ENCODE results near the gene BAAT.
"Not testable (repeated sequence)": the region's sequence is repeated elsewhere in the genome, so short reads cannot be mapped to it uniquely, and the experiment has no call there.

BAAT gene

DNA sequence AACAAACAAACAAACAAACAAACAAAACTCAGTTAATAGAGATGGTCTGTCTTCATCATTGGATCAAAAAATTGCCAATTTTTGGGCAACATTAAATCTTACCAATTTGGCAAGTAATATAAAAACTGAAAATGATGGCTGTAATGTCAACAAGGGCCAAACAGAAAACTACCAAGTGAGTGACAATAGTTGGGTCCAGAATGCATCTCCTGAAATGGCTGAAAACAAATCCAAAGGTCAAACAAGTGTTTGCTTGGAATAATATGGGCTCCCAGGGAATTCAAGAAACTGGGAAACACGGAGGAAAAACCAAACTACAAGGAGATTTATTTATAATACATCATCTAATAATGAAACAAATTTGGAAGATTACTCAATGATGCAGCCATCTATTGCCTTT lies 25.1 kb downstream of the BAAT start:
- no peak for DNase-seq

DNA sequence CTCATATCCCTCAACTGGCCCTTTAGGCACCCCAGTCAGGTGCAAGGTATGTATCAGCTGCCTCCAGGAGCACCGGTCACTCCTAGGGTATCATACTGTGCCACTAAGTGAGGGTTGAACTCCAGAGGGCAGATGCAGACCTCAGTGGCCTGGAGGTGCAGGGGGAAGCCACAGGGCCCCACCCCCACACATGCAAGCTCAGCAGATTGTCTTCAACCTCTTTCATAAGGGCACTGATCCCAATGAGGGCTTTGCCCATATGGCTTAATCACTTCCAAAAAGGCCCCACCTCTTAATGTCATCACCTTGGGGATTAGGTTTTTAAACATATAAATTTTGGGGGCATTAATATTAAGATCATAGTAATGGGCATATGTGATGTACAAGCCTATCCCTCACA lies 28.2 kb downstream of the BAAT start:
- DNase-seq = no peak

DNA sequence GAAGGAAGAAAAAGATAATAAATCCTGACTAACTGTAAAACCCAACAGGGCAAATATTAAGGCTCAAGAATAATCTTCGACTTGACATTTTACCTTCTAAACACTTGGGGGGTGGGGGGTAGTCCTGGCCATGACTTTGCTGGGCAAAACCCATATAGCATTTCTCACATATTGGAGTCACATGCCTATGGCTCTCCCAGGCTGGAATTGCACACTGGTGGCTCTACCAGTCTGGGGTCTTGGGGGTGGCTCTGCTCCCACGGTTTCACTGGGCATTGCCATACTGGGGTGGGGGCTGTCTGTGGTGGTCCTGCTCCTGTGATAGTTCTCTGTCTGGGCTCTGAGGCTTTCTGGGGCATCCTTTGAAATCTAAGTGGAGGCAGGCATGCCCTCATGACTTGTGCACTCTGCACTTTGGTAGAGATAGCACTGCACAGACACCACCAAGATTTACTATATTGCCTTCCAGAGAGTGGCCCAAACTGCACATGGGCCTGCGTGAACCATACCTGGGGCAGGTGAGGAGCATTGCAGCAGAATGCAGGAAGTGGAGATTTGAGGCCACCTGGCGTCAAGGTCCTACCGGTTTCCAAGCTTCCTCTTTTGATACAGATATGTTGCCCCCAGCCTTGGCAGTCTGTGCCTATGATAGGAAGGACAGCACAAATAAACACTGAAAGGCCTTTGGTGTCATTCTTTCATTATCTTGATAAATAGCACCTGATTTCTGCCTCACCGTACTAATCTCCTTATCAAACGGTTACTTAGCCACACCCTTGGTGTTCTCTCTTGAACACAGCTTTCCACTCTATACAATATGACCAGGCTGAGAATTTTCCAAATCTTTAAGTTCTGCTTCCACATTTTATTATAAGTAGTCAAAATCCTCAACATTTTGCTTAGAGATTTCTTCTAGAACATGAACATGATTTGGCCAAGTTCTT lies 29.8 kb downstream of the BAAT start:
- DNase-seq = no peak

GRCh38 chr9:101354143-101354764 lies 30.6 kb downstream of the BAAT start:
- DNase-seq = no peak

GRCh38 chr9:101353683-101354082 lies 31.1 kb downstream of the BAAT start:
- DNase-seq = no peak

DNA sequence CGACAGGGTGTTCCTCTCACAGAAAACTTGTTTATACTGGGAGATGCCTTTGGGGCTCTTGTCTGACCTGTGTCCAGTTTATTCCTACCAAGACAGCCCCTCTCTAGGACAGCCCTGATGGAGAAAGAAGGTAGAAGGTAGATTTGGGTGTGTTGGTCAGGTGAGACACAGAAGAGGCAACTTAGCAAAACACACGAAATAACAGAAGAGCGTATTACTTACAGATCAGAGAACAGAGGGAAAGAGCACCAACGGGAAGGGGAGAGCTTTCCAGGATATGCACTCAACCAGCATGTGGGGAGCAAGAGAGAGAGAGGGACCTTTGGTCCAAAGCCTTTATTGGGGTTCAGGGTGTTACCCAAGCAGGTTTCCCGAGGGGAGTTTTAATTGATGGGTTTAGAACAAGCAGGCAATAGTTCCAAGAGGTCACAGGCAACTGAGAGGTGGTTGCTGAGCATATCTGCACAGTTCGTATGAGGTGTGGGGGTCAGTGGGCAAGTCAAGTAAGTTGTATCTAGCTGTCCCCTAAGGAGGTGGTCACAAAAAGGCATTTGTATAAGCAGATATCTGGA lies 31.8 kb downstream of the BAAT start:
- no peak for DNase-seq

GRCh38 chr9:101350285-101350684 lies 34.5 kb downstream of the BAAT start:
- no peak for DNase-seq

DNA sequence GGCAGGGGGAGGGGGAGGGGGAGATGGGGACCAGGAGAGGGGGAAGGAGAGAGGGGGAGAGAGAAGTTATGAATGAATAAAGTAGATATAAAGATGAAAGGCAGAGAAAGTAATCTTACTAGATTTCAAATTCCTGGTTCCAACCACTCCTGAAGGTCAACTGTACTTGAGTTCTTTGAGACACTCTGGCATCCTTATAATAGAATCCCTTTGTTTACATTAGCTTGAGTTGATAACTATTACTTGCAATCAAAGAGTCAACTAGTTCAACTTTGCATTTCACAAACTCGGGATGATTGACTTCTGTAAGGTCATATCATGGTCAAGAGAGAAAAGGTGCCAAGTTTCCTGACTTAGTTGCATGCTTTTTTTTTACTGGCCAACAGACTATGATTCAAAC lies 42.2 kb downstream of the BAAT start:
- no peak for DNase-seq

DNA sequence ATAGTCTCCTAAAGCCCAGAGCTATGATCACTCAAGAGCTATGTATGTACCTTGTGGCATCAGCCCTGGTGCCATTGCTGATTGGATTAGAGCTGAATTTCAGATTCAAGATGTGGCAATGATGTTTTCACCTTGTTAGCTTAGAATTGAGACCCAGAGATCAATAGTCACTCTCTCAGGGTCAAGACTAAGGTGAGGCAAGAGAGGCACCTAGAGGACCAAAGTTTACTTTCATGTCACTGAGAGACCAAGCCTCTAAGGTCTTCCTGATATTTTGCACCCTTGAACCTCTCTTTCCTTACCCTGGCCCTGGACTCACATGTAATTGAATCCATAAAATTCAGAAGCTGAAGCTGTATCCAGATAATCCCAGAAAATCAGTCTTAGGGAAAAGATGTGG lies 42.8 kb downstream of the BAAT start:
- no peak for DNase-seq

DNA sequence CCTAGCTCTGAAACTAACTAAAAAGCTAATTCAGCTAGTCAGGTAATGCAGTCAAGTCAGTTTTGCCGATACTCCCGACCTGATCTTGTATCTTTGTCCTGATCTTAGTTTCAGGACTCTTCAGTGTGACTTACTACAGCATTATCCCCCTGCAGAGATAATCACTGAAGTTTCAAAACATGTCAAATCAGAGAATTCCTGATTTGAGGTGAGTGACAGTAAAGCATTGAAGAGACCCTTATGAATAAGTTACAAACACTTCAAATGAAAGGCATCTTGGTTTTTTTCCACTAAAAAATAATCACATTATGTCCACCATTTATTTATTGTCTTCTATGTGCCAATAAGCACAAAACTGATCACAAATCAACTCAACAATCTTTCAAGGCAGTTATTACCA lies 47.6 kb downstream of the BAAT start:
- DNase-seq = no peak

GRCh38 chr9:101336091-101336490 lies 48.7 kb downstream of the BAAT start:
- DNase-seq = no peak

DNA sequence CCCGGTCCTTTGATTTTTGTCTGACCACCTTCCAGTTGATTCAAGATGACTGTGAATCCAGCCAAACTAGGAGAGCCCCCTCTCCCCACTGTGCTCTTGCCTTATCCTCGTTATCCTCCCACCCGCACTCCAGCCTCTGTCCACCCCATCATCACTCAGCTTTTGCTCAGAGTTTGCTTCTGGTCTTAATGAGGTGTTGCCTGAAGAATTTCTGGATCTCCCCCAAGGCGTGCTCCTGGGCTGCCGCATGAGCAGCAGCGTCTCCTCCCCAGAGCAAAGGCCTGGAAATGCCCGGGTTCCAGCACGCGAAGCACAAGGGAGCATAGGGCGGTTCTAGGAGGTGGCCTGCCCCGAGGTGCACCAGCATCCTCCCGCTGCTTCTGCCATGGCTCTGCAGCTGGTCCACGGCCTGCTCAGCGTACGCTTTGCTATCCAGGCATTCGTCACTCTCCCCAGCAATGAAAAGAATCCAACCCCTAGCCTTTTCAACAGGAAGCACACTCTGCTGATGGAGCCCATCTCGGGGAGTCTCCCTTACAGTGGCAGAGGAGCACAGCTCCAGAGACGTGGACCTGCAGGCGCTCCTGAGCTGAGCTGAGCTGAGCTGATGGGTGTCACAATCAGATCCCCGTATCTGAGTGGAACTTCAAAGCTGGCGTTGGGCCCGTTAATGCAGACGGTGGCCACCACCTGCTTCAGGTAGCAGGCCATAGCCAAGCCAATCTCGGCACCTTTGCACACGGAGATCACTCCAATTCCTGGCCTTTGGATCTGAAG lies 50.7 kb downstream of the BAAT start:
- DNase-seq = no peak

- DNase-seq = no peak
Observed at GRCh38 chr9:101333490-101333889, 51.3 kb downstream of the BAAT start.

GRCh38 chr9:101332362-101332761 lies 52.4 kb downstream of the BAAT start:
- DNase-seq = no peak

DNA sequence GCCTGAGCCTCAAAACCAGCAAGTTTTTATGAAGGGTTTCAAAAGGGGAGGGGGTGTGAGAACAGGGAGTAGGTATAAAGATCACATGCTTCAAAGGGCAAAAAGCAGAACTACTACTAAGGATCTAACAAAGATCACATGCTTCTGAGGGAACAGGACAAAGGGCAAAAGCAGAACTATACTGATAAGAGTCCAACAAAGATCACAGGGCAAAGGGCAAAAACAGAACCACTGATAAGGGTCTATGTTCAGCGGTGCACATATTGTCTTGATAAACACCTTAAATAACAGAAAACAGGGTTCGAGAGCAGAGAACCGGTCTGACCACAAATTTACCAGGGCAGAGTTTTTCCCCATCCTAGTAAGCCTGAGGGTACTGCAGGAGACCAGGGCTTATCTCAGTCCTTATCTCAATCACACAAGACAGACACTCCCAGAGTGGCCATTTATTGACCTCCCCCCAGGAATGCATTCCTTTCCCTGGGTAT lies 57.3 kb downstream of the BAAT start:
- not testable (repeated sequence) for DNase-seq

DNA sequence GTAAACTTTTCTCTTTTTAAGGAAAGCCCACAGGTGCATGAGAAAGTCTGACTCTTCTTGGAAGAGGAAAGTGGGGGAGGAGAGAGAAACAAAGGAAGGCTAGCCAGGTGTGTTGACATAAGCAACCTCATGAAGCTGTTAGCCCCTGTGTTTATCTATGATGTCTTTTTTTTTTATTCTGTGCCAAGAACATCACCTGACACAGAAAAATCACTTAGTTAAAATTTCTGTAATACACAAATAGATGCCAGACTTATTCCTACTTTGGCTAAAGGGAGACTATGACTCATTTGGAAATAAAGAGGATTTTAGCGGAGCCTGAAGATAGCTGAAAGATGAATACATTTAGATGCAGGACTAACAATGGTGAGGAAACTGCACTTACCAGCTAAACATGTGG lies 58.3 kb downstream of the BAAT start:
- DNase-seq = peak; percentile 59

- no peak for DNase-seq
Observed at GRCh38 chr9:101326035-101326434, 58.8 kb downstream of the BAAT start.

GRCh38 chr9:101325053-101325452 lies 59.8 kb downstream of the BAAT start:
- DNase-seq = no peak

DNA sequence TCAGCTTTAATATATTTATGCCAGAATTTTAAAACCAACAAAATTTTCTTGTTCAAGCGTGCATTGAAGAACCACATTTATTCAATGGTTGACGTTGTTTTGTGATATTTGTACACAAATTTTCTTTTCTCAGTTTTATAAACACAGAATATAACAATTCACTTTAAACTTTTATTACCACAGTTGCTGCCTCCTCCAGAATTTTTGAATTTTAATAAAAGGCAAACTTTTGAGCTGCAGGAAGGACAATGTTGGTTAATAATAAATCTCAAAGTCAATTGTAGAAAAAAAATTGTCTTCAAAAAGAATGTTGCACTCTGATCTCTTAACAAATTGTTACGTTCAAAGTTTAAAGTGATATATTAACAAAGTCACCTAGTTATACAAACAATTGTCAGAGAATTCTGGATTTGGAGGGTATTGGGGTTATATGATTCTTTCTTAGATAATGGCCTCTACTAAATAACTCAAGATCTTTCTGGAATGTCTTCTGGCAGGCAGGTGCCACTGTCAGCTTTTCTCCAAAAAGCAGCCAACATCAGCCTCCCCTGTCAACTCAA lies 60.5 kb downstream of the BAAT start:
- DNase-seq = no peak

GRCh38 chr9:101323129-101323528 lies 61.7 kb downstream of the BAAT start:
- DNase-seq = no peak

DNA sequence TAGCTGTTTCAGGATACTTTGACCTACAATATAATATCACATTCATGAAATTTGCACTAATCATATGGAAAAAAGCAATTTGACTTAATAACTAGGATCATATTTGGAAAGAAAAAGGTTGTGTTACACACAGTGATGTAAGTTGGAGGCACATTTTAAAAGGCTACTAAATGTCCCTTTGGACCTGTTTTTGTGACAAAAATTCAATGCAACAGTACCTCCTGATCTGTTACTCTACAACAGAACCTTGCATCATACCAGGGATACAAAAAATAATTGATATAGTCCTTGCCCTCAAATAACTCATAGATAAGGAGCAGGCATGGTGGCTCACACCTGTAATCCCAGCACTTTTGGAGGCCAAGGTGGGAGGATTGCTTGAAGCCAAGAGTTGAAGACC lies 67.1 kb downstream of the BAAT start:
- DNase-seq = no peak

DNA sequence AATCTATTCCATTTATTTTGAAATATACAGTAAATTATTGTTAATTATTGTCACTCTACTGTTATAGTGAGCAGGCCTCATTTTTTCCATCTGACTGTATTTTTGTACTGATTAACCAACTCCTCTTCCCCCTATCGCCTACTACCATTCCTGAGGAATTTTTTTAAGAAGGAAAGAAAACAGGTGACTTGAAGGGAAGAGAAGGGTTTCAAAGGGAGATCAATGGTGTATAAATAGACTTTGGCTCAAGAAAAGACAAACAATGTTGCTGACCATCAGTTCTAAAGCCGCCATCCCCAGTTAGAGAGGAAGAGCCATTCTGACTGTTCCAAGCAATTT lies 69.7 kb downstream of the BAAT start:
- DNase-seq = no peak

DNA sequence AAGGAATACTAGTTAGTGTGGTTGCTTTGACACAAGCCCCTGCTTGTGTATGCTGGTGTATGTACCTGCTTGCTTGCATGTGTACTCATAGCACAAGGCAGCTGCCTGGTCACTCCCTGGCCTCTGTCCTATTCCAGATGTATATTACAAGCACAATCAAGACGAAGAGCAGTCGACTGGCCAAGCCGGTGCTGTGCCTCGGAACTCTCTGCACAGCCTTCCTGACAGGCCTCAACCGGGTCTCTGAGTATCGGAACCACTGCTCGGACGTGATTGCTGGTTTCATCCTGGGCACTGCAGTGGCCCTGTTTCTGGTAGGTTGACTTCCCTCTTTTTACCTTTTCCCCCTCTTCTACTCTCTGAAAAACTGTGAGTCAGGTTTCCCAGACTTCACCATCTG lies 72.1 kb downstream of the BAAT start:
- no peak for DNase-seq

Data from NCI-H1436 treated with DMSO at 0.1 percent for 48 hours (cell line).